Thyroid gland (tissue), 4 donors: ENCODE results near the gene AP3B1. TPM values are rescaled to one million over a fixed set of nuclear protein-coding genes. Genes with fewer than 3 reads are reported as not detected.

Experiments used
- DNase-seq, 2 donors: peaks; one replicate each; pipeline ENCODE4 v3.0.0-alpha.2; 2019
- H3K27ac ChIP-seq, 3 donors: fragments of 200-600 bp; sonication (generic); 1 replicate in 2 of 3; 2 replicates in 1 of 3; pipeline ENCODE4 v1.5.1; 2016 to 2019; ENCODE audit warnings: mild to moderate bottlenecking in 1 of 3, moderate library complexity in 1 of 3
- H3K27me3 ChIP-seq: fragments of 200-600 bp; sonication (generic); one replicate; pipeline ENCODE4 v1.5.1; 2019
- H3K36me3 ChIP-seq, 2 donors: fragments of 200-600 bp; sonication (generic); one replicate each; pipeline ENCODE4 v1.5.1; 2016 to 2019
- H3K4me1 ChIP-seq, 2 donors: fragments of 200-600 bp; sonication (generic); one replicate each; pipeline ENCODE4 v1.5.1; 2017 to 2019
- H3K4me3 ChIP-seq, 3 donors: fragments of 200-600 bp; sonication (generic); replicated peaks in 1 of 3; 1 replicate in 2 of 3; 2 replicates in 1 of 3; pipeline ENCODE4 v1.5.1; 2016; ENCODE audit warnings: mild to moderate bottlenecking in 1 of 3
- H3K9me3 ChIP-seq: fragments of 200-600 bp; sonication (generic); one replicate; pipeline ENCODE4 v1.5.1; 2017
- CTCF ChIP-seq, 6 experiments: fragments of 200-600 bp in 3 of 6; fragments of 450-650 bp in 3 of 6; sonication (generic) in 3 of 6; IDR thresholded peaks; one replicate each; pipeline ENCODE4 v1.5.1; 2016 to 2019; ENCODE audit warnings: antibody characterized with exemption in 6 of 6, mild to moderate bottlenecking in 2 of 6, inconsistent platforms in 1 of 6, moderate library complexity in 1 of 6
- POLR2A ChIP-seq, 2 donors: fragments of 450-650 bp; IDR thresholded peaks; one replicate each; pipeline ENCODE4 v1.6.1; 2017; ENCODE audit warnings: antibody characterized with exemption in 2 of 2, mild to moderate bottlenecking in 2 of 2, moderate library complexity in 1 of 2
- WGBS, 2 donors: methylation state at CpG; one replicate each; pipeline ENCODE4 v1.1.5; 2017; 5-methylcytosine and 5-hydroxymethylcytosine counted together
- intact Hi-C: fragments of 100-400 bp; cut with DNase I; formaldehyde crosslinking; loops from one replicate; pipeline ENCODE4 v1.15.1; 2023
- total RNA-seq, 4 donors: library from RNA; depleted of rRNA; stranded (reverse); fragments of >200 nt; gene quantifications; one replicate each; pipeline ENCODE4 v1.2.3, GENCODE V29; 2016

Gene AP3B1
- total RNA-seq, 4 donors from 2014 or later, result 60.9 to 86.6 (median 72.2) TPM

DNA sequence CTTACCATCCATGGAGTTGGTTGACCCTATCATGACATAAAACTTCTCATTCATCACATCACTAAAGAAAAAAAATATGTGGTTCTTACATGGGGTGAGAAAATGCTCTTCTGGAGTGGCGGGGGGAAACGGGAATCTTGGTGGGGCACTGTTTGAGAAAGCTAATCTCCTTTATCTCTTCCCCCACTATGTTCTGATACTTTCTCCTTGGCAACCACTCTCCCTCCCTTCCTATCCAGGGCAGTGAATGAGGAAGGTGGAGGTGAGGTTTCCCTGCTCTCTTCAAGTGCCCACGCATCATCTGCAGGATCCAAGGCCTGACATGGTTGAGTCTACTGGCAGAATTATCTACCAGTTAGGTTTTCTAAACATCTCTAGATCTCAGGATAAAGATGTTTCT lies 297.6 kb downstream of the AP3B1 start:
- Histone ChIP-seq H3K4me1 (no peaks in the 10 kb centered on the region), H3K4me3 (no peak overlapping the region), H3K36me3 (peaks cover 0 to 2% of the 10 kb centered on the region in 2 donors), H3K27ac (no peak overlapping the region), H3K27me3 (no peaks in the 10 kb centered on the region), H3K9me3 (no peaks in the 10 kb centered on the region)
- WGBS, 2 donors, result 90 to 94% methylated on average over 3 of the region's 3 CpGs
- no peak for DNase-seq
- intact Hi-C loops, result no loop called here
- no peak for TF ChIP-seq CTCF (IDR thresholded peaks at IDR 0.05)
- no peak for TF ChIP-seq POLR2A (IDR thresholded peaks at IDR 0.05)

DNA sequence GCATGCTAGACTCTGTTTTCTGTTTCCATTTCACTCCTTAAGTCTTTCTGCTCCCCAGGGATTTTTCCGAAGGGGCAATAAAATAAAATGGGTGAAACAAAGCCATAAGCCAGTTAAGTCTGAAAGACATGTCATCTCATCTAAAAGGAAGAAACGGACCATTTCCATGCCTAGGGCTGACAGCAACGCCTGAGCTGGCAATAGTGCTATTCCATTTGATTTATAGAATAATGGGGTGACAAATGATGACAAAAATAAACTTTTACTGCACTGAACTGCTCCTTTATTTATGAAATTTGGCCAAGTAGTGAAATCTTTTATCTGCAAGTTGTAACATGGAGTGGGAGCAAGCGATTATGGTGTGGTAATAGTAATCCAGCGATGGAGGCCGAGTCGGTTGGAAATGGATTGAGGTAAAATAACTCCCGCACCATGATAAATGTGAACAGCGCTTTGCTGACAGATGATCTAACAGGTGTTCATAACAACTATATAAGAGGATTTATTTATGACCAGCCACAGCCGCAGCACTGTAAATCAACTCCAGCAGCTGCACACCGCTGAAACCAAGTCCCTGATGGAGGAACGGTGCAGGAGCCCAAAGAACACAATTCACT lies 298.6 kb downstream of the AP3B1 start:
- Histone ChIP-seq H3K27ac (no peak overlapping the region), H3K4me1 (no peaks in the 10 kb centered on the region), H3K9me3 (no peaks in the 10 kb centered on the region), H3K27me3 (no peaks in the 10 kb centered on the region), H3K36me3 (peaks cover 0 to 2% of the 10 kb centered on the region in 2 donors), H3K4me3 (no peak overlapping the region)
- DNase-seq, result no peak
- TF ChIP-seq CTCF (IDR thresholded peaks at IDR 0.05) (no peak), POLR2A (IDR thresholded peaks at IDR 0.05) (no peak)
- intact Hi-C loops, result no loop called here
- WGBS, 2 donors, result 91% methylated on average over 12 of the region's 12 CpGs

GRCh38 chr5:77994943-77995342 lies 299.6 kb downstream of the AP3B1 start:
- intact Hi-C loops, result no loop called here
- Histone ChIP-seq H3K36me3 (peaks cover 0 to 2% of the 10 kb centered on the region in 2 donors), H3K4me1 (no peaks in the 10 kb centered on the region), H3K4me3 (no peak overlapping the region), H3K9me3 (no peaks in the 10 kb centered on the region), H3K27me3 (no peaks in the 10 kb centered on the region), H3K27ac (no peak overlapping the region)
- TF ChIP-seq POLR2A (IDR thresholded peaks at IDR 0.05) (no peak), CTCF (IDR thresholded peaks at IDR 0.05) (no peak)
- 84 to 85% methylated on average over 3 of the region's 3 CpGs for WGBS, 2 donors
- no peak for DNase-seq

GRCh38 chr5:77993855-77994318 lies 300.6 kb downstream of the AP3B1 start:
- Histone ChIP-seq H3K36me3 (no peaks in the 10 kb centered on the region), H3K4me3 (no peak overlapping the region), H3K4me1 (no peaks in the 10 kb centered on the region), H3K9me3 (no peaks in the 10 kb centered on the region), H3K27ac (no peak overlapping the region), H3K27me3 (no peaks in the 10 kb centered on the region)
- intact Hi-C loops, result no loop called here
- 78 to 84% methylated on average over 10 of the region's 10 CpGs for WGBS, 2 donors
- no peak for DNase-seq
- TF ChIP-seq POLR2A (IDR thresholded peaks at IDR 0.05) (no peak), CTCF (IDR thresholded peaks at IDR 0.05) (no peak)

DNA sequence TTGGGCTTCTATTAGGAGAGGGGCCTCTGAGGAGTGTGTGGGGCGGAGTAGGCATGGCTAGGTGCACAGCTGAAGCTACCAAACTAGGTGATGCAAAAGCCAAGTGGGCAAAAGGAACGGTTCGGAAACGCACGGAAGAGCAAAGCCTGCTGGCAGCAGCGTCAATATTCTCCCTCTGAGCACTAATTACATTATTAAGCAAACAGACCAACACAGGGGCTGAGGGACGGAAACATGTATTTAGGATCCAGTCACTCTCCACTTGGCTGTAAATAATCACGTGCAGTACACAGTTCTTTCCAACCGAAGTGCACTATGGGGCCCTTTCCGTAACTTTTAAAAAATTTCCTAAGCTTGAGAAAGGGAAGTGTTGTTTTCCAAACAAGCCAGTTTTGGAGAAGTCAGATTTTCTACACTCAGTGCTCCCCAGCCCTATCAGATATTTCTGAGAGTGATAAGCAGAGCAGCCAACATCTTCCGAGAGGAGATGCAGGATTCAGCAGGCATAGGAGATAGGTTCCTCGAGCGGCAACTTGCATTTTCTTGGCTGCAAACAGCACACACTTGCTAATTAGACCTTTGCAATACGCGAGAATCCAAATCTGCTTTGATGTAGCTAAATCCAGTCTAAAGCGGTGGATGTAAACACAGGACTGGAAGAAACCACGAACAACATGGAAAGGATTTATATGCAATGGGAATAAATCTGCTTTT lies 301.2 kb downstream of the AP3B1 start:
- no peak overlapping the region for H3K27ac ChIP-seq
- no peak for DNase-seq
- no peaks in the 10 kb centered on the region for H3K27me3 ChIP-seq
- intact Hi-C loops, result no loop called here
- no peak overlapping the region for H3K4me3 ChIP-seq
- 87 to 88% methylated on average over 17 of the region's 17 CpGs for WGBS, 2 donors
- H3K4me1 ChIP-seq, result no peaks in the 10 kb centered on the region
- no peaks in the 10 kb centered on the region for H3K9me3 ChIP-seq
- no peaks in the 10 kb centered on the region for H3K36me3 ChIP-seq
- TF ChIP-seq CTCF (IDR thresholded peaks at IDR 0.05), result no peak
